Liver (tissue), 9 donors: ENCODE data around the gene ABHD3. TPM values are rescaled to one million over a fixed set of nuclear protein-coding genes. Genes with fewer than 3 reads are reported as not detected.

Experiments used
- DNase-seq: peaks from one replicate; pipeline ENCODE4 v3.0.0-alpha.2; 2017; ENCODE audit warnings: low spot score
- H3K27ac ChIP-seq, 2 donors: one replicate each; pipeline ENCODE4 v1.7.0; 2013; ENCODE audit warnings: inconsistent platforms in 2 of 2, low read length in 2 of 2, control low read depth in 1 of 2, low read depth in 1 of 2, mild to moderate bottlenecking in 1 of 2
- H3K27me3 ChIP-seq, 4 donors: one replicate each; pipeline versions ENCODE4 v1.6.1 to v1.7.0; 2013; ENCODE audit warnings: low read length in 3 of 4, inconsistent platforms in 1 of 4, mild to moderate bottlenecking in 1 of 4, moderate library complexity in 1 of 4; ENCODE audit not compliant: control insufficient read depth in 4 of 4, insufficient read depth in 4 of 4
- H3K36me3 ChIP-seq, 4 donors: one replicate each; pipeline versions ENCODE4 v1.6.1 to v1.7.0; 2013; ENCODE audit warnings: low read length in 3 of 4, mild to moderate bottlenecking in 3 of 4, low read depth in 1 of 4, moderate library complexity in 1 of 4; ENCODE audit not compliant: control insufficient read depth in 4 of 4, insufficient read depth in 3 of 4
- H3K4me1 ChIP-seq, 4 donors: one replicate each; pipeline versions ENCODE4 v1.6.1 to v1.7.0; 2013; ENCODE audit warnings: low read length in 3 of 4, mild to moderate bottlenecking in 3 of 4, moderate library complexity in 1 of 4; ENCODE audit not compliant: control insufficient read depth in 4 of 4, insufficient read depth in 4 of 4
- H3K4me3 ChIP-seq, 3 donors: one replicate each; pipeline versions ENCODE4 v1.6.1 to v1.7.0; 2013; ENCODE audit warnings: low read length in 3 of 3, control low read depth in 1 of 3, low read depth in 1 of 3, mild to moderate bottlenecking in 1 of 3
- H3K9ac ChIP-seq, 2 donors: one replicate each; pipeline ENCODE4 v1.7.0; 2013; ENCODE audit warnings: low read length in 2 of 2, mild to moderate bottlenecking in 2 of 2, moderate library complexity in 2 of 2, control low read depth in 1 of 2, low read depth in 1 of 2
- H3K9me3 ChIP-seq, 4 donors: one replicate each; pipeline versions ENCODE4 v1.6.1 to v1.7.0; 2013; ENCODE audit warnings: low read length in 3 of 4; ENCODE audit not compliant: control insufficient read depth in 4 of 4
- ATF3 ChIP-seq: IDR thresholded peaks from 2 replicates; pipeline ENCODE4 v1.6.1; 2016; ENCODE audit warnings: antibody characterized with exemption
- CTCF ChIP-seq: fragments of 150-350 bp; IDR thresholded peaks from 2 replicates; pipeline ENCODE4 v1.5.1; 2017; ENCODE audit warnings: improper control_type of control experiment, low read depth, low read length; ENCODE audit not compliant: missing input control
- EGR1 ChIP-seq, 2 donors: IDR thresholded peaks; 2 replicates each; pipeline ENCODE4 v1.6.1; 2016 to 2018; ENCODE audit warnings: antibody characterized with exemption in 2 of 2, low read depth in 2 of 2
- FOXA1 ChIP-seq: IDR thresholded peaks from 2 replicates; pipeline ENCODE4 v1.6.1; 2016; ENCODE audit warnings: antibody characterized with exemption
- GABPA ChIP-seq, 2 donors: IDR thresholded peaks in 1 of 2; conservative IDR thresholded peaks in 1 of 2; 2 replicates each; pipeline ENCODE4 v1.6.1; 2016; ENCODE audit warnings: antibody characterized with exemption in 2 of 2, mild to moderate bottlenecking in 1 of 2, moderate library complexity in 1 of 2
- HNF4A ChIP-seq, 2 donors: conservative IDR thresholded peaks; 2 replicates each; pipeline ENCODE4 v1.6.1; 2016; ENCODE audit warnings: antibody characterized with exemption in 2 of 2, mild to moderate bottlenecking in 2 of 2
- HNF4G ChIP-seq: IDR thresholded peaks from 2 replicates; pipeline ENCODE4 v1.6.1; 2016; ENCODE audit warnings: antibody characterized with exemption
- JUND ChIP-seq, 2 donors: IDR thresholded peaks; 2 replicates each; pipeline ENCODE4 v1.6.1; 2016; ENCODE audit warnings: antibody characterized with exemption in 2 of 2
- MAX ChIP-seq: IDR thresholded peaks from 2 replicates; pipeline ENCODE4 v1.6.1; 2016; ENCODE audit warnings: antibody characterized with exemption
- NR2F2 ChIP-seq: IDR thresholded peaks from 2 replicates; pipeline ENCODE4 v1.6.1; 2016; ENCODE audit warnings: antibody characterized with exemption
- RAD21 ChIP-seq, 2 donors: IDR thresholded peaks; 2 replicates each; pipeline ENCODE4 v1.6.1; 2016; ENCODE audit warnings: antibody characterized with exemption in 2 of 2, mild to moderate bottlenecking in 2 of 2
- RXRA ChIP-seq, 2 donors: IDR thresholded peaks; 2 replicates each; pipeline ENCODE4 v1.6.1; 2017 to 2018; ENCODE audit warnings: antibody characterized with exemption in 2 of 2, mild to moderate bottlenecking in 1 of 2
- TAF1 ChIP-seq: conservative IDR thresholded peaks from 2 replicates; pipeline ENCODE4 v1.6.1; 2016; ENCODE audit warnings: antibody characterized with exemption, mild to moderate bottlenecking
- YY1 ChIP-seq: IDR thresholded peaks from 2 replicates; pipeline ENCODE4 v1.6.1; 2016; ENCODE audit warnings: antibody characterized with exemption, mild to moderate bottlenecking
- ZBTB33 ChIP-seq: IDR thresholded peaks from 2 replicates; pipeline ENCODE4 v1.6.1; 2016; ENCODE audit warnings: antibody characterized with exemption
- WGBS: extraction: QIAGEN DNeasy Blood & Tissue Kit; methylation state at CpG from one replicate; pipeline ENCODE4 v1.1.7; 2013; 5-methylcytosine and 5-hydroxymethylcytosine counted together
- polyA plus RNA-seq, 2 donors: library from polyadenylated mRNA; stranded (reverse) in 1 of 2; unstranded in 1 of 2; fragments of 200-250 nt in 1 of 2; fragments of >200 nt in 1 of 2; fragmentation: Nextera tagmentation in 1 of 2; extraction: Ambion mirVana in 1 of 2; gene quantifications; one replicate each; pipeline versions ENCODE4 v1.2.1 to v1.2.3, GENCODE V29; 2013 to 2015
- total RNA-seq, 2 donors: library from RNA; depleted of rRNA; stranded (reverse); fragments of >200 nt; gene quantifications; one replicate each; pipeline ENCODE4 v1.2.3, GENCODE V29; 2014
- TF ChIP-seq, protein P1 (sequence below): IDR thresholded peaks from 2 replicates; pipeline ENCODE4 v1.6.1; 2016; ENCODE audit warnings: antibody characterized with exemption, mild to moderate bottlenecking
- donor health status: healthy.
- donor health status: healthy.
- donor health status: healthy.
- donor health status: healthy.
- donor health status: healthy.

Gene ABHD3
- total and polyA plus RNA-seq, 4 donors, result 20.0 to 48.9 (median 33.2) TPM

DNA sequence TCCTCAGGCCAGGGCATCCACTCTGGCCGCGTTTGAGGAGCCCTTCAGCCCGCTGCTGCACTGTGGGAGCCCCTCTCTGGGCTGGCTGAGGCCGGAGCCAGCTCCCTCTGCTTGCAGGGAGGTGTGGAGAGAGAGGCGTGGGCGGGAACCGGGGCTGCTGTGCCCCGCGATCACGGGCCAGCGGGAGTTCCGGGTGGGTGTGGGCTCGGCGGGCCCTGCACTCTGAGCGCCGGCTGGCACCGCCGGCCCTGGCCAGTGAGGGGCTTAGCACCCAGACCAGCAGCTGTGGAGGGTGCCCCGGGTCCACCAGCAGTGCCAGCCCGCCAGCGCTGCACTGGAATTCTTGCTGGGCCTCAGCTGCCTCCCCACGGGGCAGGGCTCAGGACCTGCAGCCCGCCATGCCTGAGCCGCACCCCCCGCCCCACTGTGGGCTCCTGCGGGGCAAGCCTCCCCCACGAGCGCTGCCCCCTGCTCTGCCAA is 1.9 kb upstream of the ABHD3 start:
- no peaks in the 10 kb centered on the region for H3K9me3 ChIP-seq
- peaks cover 0 to 5% (median 1%) of the 10 kb centered on the region in 4 donors for H3K36me3 ChIP-seq
- no peak for DNase-seq
- no peak overlapping the region for H3K27ac ChIP-seq
- H3K27me3 ChIP-seq, result no peaks in the 10 kb centered on the region
- TF ChIP-seq JUND (IDR thresholded peaks at IDR 0.05) (no peak), RXRA (IDR thresholded peaks at IDR 0.05) (no peak), GABPA (IDR thresholded peaks at IDR 0.05 in 1 of 2, conservative IDR thresholded peaks at IDR 0.05 in 1 of 2) (no peak), FOXA1 (no peak), HNF4G (no peak), MAX (no peak), EGR1 (IDR thresholded peaks at IDR 0.05; ENCODE audit: low read depth in 2 of 2) (no peak), ATF3 (no peak), NR2F2 (no peak), ZBTB33 (no peak), TAF1 (no peak), HNF4A (conservative IDR thresholded peaks at IDR 0.05) (no peak), CTCF (no peak), YY1 (no peak)
- no peak overlapping the region for H3K9ac ChIP-seq
- no peak overlapping the region for H3K4me3 ChIP-seq
- H3K4me1 ChIP-seq, result peaks cover 0 to 17% (median 1%) of the 10 kb centered on the region in 4 donors
- WGBS, result 96% methylated on average over 28 of the region's 28 CpGs

- Histone ChIP-seq H3K27me3 (no peaks in the 10 kb centered on the region), H3K27ac (peak overlapping the region; percentile 94 to 97)
- TF ChIP-seq CTCF (no peak), MAX (no peak), FOXA1 (no peak), HNF4G (no peak), RAD21 (IDR thresholded peaks at IDR 0.05) (peak in 1 of 2 donors; percentile 10)
- TF ChIP-seq, protein P1, sequence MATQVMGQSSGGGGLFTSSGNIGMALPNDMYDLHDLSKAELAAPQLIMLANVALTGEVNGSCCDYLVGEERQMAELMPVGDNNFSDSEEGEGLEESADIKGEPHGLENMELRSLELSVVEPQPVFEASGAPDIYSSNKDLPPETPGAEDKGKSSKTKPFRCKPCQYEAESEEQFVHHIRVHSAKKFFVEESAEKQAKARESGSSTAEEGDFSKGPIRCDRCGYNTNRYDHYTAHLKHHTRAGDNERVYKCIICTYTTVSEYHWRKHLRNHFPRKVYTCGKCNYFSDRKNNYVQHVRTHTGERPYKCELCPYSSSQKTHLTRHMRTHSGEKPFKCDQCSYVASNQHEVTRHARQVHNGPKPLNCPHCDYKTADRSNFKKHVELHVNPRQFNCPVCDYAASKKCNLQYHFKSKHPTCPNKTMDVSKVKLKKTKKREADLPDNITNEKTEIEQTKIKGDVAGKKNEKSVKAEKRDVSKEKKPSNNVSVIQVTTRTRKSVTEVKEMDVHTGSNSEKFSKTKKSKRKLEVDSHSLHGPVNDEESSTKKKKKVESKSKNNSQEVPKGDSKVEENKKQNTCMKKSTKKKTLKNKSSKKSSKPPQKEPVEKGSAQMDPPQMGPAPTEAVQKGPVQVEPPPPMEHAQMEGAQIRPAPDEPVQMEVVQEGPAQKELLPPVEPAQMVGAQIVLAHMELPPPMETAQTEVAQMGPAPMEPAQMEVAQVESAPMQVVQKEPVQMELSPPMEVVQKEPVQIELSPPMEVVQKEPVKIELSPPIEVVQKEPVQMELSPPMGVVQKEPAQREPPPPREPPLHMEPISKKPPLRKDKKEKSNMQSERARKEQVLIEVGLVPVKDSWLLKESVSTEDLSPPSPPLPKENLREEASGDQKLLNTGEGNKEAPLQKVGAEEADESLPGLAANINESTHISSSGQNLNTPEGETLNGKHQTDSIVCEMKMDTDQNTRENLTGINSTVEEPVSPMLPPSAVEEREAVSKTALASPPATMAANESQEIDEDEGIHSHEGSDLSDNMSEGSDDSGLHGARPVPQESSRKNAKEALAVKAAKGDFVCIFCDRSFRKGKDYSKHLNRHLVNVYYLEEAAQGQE, result no peak
Observed at GRCh38 chr18:21703241-21703820, 1.2 kb downstream of the ABHD3 start.

More at GRCh38 chr18:21703241-21703820, 1.2 kb downstream of the ABHD3 start:
- peaks cover 0 to 26% (median 7%) of the 10 kb centered on the region in 4 donors for H3K4me1 ChIP-seq
- H3K9ac ChIP-seq, result peak overlapping the region; percentile 71 to 93
- H3K4me3 ChIP-seq, result peak overlapping the region; percentile 61 to 87 (median 83)
- peak; percentile 54 for DNase-seq
- H3K36me3 ChIP-seq, result peaks cover 0 to 5% (median 2%) of the 10 kb centered on the region in 4 donors
- H3K9me3 ChIP-seq, result no peaks in the 10 kb centered on the region
- WGBS, result 9% methylated on average over 17 of the region's 17 CpGs
